NT2/D1 (cell line): Measurements from ENCODE around the gene MATN1.

ENCODE experiments used
- DNase-seq: peaks from one replicate; pipeline ENCODE4 v3.0.0-alpha.2; 2011; ENCODE audit warnings: low read depth, low spot score
- H3K27me3 ChIP-seq: 2 replicates; pipeline ENCODE4 v1.6.0; 2011; ENCODE audit warnings: mild to moderate bottlenecking; ENCODE audit not compliant: insufficient read length, insufficient read depth
- H3K36me3 ChIP-seq: 2 replicates; pipeline ENCODE4 v1.6.1; 2011; ENCODE audit warnings: mild to moderate bottlenecking, low read length, mixed read lengths; ENCODE audit not compliant: insufficient read depth, insufficient read length
- H3K4me1 ChIP-seq: 2 replicates; pipeline ENCODE4 v1.5.1; 2011; ENCODE audit not compliant: insufficient read depth, insufficient read length
- H3K4me3 ChIP-seq: 2 replicates; pipeline ENCODE4 v1.5.1; 2011; ENCODE audit warnings: low read depth; ENCODE audit not compliant: insufficient read length
- H3K9ac ChIP-seq: 2 replicates; pipeline ENCODE4 v1.6.0; 2011; ENCODE audit warnings: low read depth; ENCODE audit not compliant: insufficient read length
- H3K9me3 ChIP-seq: 2 replicates; pipeline ENCODE4 v1.5.1; 2011; ENCODE audit warnings: mild to moderate bottlenecking, low read length; ENCODE audit not compliant: insufficient read depth
- SUZ12 ChIP-seq: IDR thresholded peaks from 2 replicates; pipeline ENCODE4 v1.6.1; 2011; ENCODE audit not compliant: insufficient read length, insufficient read depth; ENCODE audit errors: extremely low read depth
- YY1 ChIP-seq: IDR thresholded peaks from 2 replicates; pipeline ENCODE4 v1.6.1; 2011; ENCODE audit not compliant: insufficient read length, insufficient read depth
- ZNF274 ChIP-seq: IDR thresholded peaks from 2 replicates; pipeline ENCODE4 v1.6.1; 2011; ENCODE audit warnings: mild to moderate bottlenecking, low read depth, low read length

MATN1 gene

GRCh38 chr1:30680429-30680828 is 43.0 kb downstream of the MATN1 start:
- no peak for DNase-seq
- TF ChIP-seq YY1 = no peak
- TF ChIP-seq ZNF274 = no peak
- TF ChIP-seq SUZ12 = no peak
- no peak overlapping the region for H3K4me3 ChIP-seq
- H3K27me3 ChIP-seq = peaks cover 23% of the 10 kb centered on the region
- peaks cover 35% of the 10 kb centered on the region for H3K9me3 ChIP-seq
- no peaks in the 10 kb centered on the region for H3K36me3 ChIP-seq
- peaks cover 3% of the 10 kb centered on the region for H3K4me1 ChIP-seq
- no peak overlapping the region for H3K9ac ChIP-seq

GRCh38 chr1:30679976-30680305 is 43.4 kb downstream of the MATN1 start:
- H3K4me3 ChIP-seq = no peak overlapping the region
- H3K36me3 ChIP-seq = no peaks in the 10 kb centered on the region
- peaks cover 23% of the 10 kb centered on the region for H3K27me3 ChIP-seq
- DNase-seq = no peak
- no peak overlapping the region for H3K9ac ChIP-seq
- peaks cover 3% of the 10 kb centered on the region for H3K4me1 ChIP-seq
- TF ChIP-seq YY1 (no peak), SUZ12 (no peak), ZNF274 (no peak)
- peaks cover 36% of the 10 kb centered on the region for H3K9me3 ChIP-seq

- DNase-seq = no peak
Measured at GRCh38 chr1:30679201-30679975, 44.0 kb downstream of the MATN1 start.

GRCh38 chr1:30678209-30678608 is 45.2 kb downstream of the MATN1 start:
- no peak for DNase-seq
- Histone ChIP-seq H3K36me3 (no peaks in the 10 kb centered on the region), H3K4me1 (no peaks in the 10 kb centered on the region), H3K9ac (no peak overlapping the region), H3K27me3 (peaks cover 8% of the 10 kb centered on the region), H3K9me3 (peaks cover 47% of the 10 kb centered on the region), H3K4me3 (no peak overlapping the region)
- no peak for TF ChIP-seq YY1
- TF ChIP-seq ZNF274 = no peak
- no peak for TF ChIP-seq SUZ12

More at GRCh38 chr1:30679201-30679975, 44.0 kb downstream of the MATN1 start:
- TF ChIP-seq YY1 = no peak
- TF ChIP-seq SUZ12 = no peak
- no peak for TF ChIP-seq ZNF274
- Histone ChIP-seq H3K9ac (no peak overlapping the region), H3K9me3 (peaks cover 36% of the 10 kb centered on the region), H3K4me3 (no peak overlapping the region), H3K27me3 (peaks cover 18% of the 10 kb centered on the region), H3K4me1 (no peaks in the 10 kb centered on the region), H3K36me3 (no peaks in the 10 kb centered on the region)

- no peaks in the 10 kb centered on the region for H3K4me1 ChIP-seq
- peaks cover 49% of the 10 kb centered on the region for H3K9me3 ChIP-seq
- peaks cover 1% of the 10 kb centered on the region for H3K27me3 ChIP-seq
- H3K36me3 ChIP-seq = no peaks in the 10 kb centered on the region
- H3K4me3 ChIP-seq = no peak overlapping the region
- DNase-seq = no peak
- no peak overlapping the region for H3K9ac ChIP-seq
- TF ChIP-seq ZNF274 (no peak), YY1 (no peak)
Measured at GRCh38 chr1:30677471-30677870, 45.9 kb downstream of the MATN1 start.

- no peak for DNase-seq
- Histone ChIP-seq H3K36me3 (no peaks in the 10 kb centered on the region), H3K4me3 (no peak overlapping the region), H3K27me3 (no peaks in the 10 kb centered on the region), H3K9ac (no peak overlapping the region), H3K9me3 (peaks cover 47% of the 10 kb centered on the region), H3K4me1 (no peaks in the 10 kb centered on the region)
- TF ChIP-seq SUZ12 (no peak), ZNF274 (no peak), YY1 (no peak)
Measured at GRCh38 chr1:30675761-30676160, 47.6 kb downstream of the MATN1 start.

GRCh38 chr1:30675289-30675688 is 48.1 kb downstream of the MATN1 start:
- DNase-seq = no peak

More at GRCh38 chr1:30675289-30675688, 48.1 kb downstream of the MATN1 start:
- H3K4me1 ChIP-seq = peaks cover 3% of the 10 kb centered on the region
- no peak overlapping the region for H3K9ac ChIP-seq
- peaks cover 42% of the 10 kb centered on the region for H3K9me3 ChIP-seq
- H3K36me3 ChIP-seq = no peaks in the 10 kb centered on the region
- no peak overlapping the region for H3K4me3 ChIP-seq
- H3K27me3 ChIP-seq = no peaks in the 10 kb centered on the region
- TF ChIP-seq ZNF274 (no peak), YY1 (no peak), SUZ12 (no peak)
